HepG2 (cell line): ENCODE results near the gene HDGF. TPM values are rescaled to one million over a fixed set of nuclear protein-coding genes. Genes with fewer than 3 reads are reported as not detected.
A peak's percentile ranks its signal among the peaks of the same experiment; 100 is the strongest.

Experiments used
- ARID3A ChIP-seq: IDR thresholded peaks from 2 replicates; pipeline ENCODE4 v1.6.1; 2012; ENCODE audit warnings: low read depth, low read length, improper control_type of control experiment
- ATF7-NPFF ChIP-seq: sonication (generic); formaldehyde crosslinking; IDR thresholded peaks from 2 replicates; pipeline ENCODE4 v1.8.1; 2023; ENCODE audit warnings: mild to moderate bottlenecking, low read depth, missing genetic modification reagents, moderate library complexity
- DMAP1 ChIP-seq: IDR thresholded peaks from 2 replicates; pipeline ENCODE4 v1.6.1; 2016
- ETV6 ChIP-seq: sonication (generic); formaldehyde crosslinking; conservative IDR thresholded peaks from 2 replicates; pipeline ENCODE4 v1.4.0; 2020; ENCODE audit warnings: missing genetic modification reagents
- FOXA3 ChIP-seq: IDR thresholded peaks from 2 replicates; pipeline ENCODE4 v1.6.1; 2016; ENCODE audit warnings: missing genetic modification reagents, missing compliant biosample characterization
- FOXM1 ChIP-seq: sonication (generic); formaldehyde crosslinking; IDR thresholded peaks from 2 replicates; pipeline ENCODE4 v1.5.0; 2020; ENCODE audit warnings: missing genetic modification reagents
- HNRNPUL1 ChIP-seq: fragments of 200-400 bp; formaldehyde crosslinking; IDR thresholded peaks from 2 replicates; pipeline ENCODE4 v1.6.1; 2017; ENCODE audit warnings: low read depth, mild to moderate bottlenecking, low read length, moderate library complexity
- MIER3 ChIP-seq: IDR thresholded peaks from 2 replicates; pipeline ENCODE4 v1.6.1; 2016; ENCODE audit warnings: missing compliant biosample characterization, borderline replicate concordance
- NFE2 ChIP-seq: sonication (generic); formaldehyde crosslinking; IDR thresholded peaks from 2 replicates; pipeline ENCODE4 v1.4.0; 2020; ENCODE audit warnings: missing genetic modification reagents
- NFIB ChIP-seq: sonication (generic); formaldehyde crosslinking; IDR thresholded peaks from 2 replicates; pipeline ENCODE4 v1.9.0; 2021; ENCODE audit warnings: missing genetic modification reagents, mild to moderate bottlenecking, borderline replicate concordance
- NR1H2 ChIP-seq: sonication (generic); formaldehyde crosslinking; IDR thresholded peaks from 2 replicates; pipeline ENCODE4 v1.8.1; 2022; ENCODE audit warnings: low read depth, missing genetic modification reagents, borderline replicate concordance
- SRF ChIP-seq: IDR thresholded peaks from 2 replicates; pipeline ENCODE4 v1.6.1; 2011; ENCODE audit warnings: mild to moderate bottlenecking, low read depth, low read length, moderate library complexity
- SYNCRIP ChIP-seq: fragments of 200-400 bp; formaldehyde crosslinking; IDR thresholded peaks from 2 replicates; pipeline ENCODE4 v1.6.1; 2018; ENCODE audit warnings: mild to moderate bottlenecking, low read depth, low read length; ENCODE audit not compliant: insufficient read depth
- ZFX ChIP-seq: sonication (generic); formaldehyde crosslinking; IDR thresholded peaks from 2 replicates; pipeline ENCODE4 v1.4.0; 2020; ENCODE audit warnings: mild to moderate bottlenecking, low read depth, missing genetic modification reagents, moderate library complexity
- ZNF121 ChIP-seq: sonication (generic); formaldehyde crosslinking; IDR thresholded peaks from 2 replicates; pipeline ENCODE4 v1.5.0; 2020; ENCODE audit warnings: mild to moderate bottlenecking, missing genetic modification reagents
- ZNF232 ChIP-seq: sonication (generic); formaldehyde crosslinking; IDR thresholded peaks from 2 replicates; pipeline ENCODE4 v1.4.0; 2020; ENCODE audit warnings: missing genetic modification reagents, borderline replicate concordance
- ZNF878 ChIP-seq: sonication (generic); formaldehyde crosslinking; IDR thresholded peaks from 2 replicates; pipeline ENCODE4 v1.8.1; 2023; ENCODE audit warnings: mild to moderate bottlenecking, missing genetic modification reagents, moderate library complexity
- ZSCAN21 ChIP-seq: sonication (generic); formaldehyde crosslinking; IDR thresholded peaks from 2 replicates; pipeline ENCODE4 v1.8.0; 2022; ENCODE audit warnings: mild to moderate bottlenecking, missing genetic modification reagents, moderate library complexity, borderline replicate concordance
- polyA plus RNA-seq, 8 experiments: library from polyadenylated mRNA; depleted of rRNA in 3 of 8; stranded (reverse) in 7 of 8; unstranded in 1 of 8; fragments of >200 nt; fragmentation: Illumina TruSeq in 4 of 8; extraction: Trizol in 4 of 8; gene quantifications; 2 replicates each; pipeline versions ENCODE4 v1.2.1 to v1.2.3, GENCODE V29; 2011 to 2016; ENCODE audit warnings: low read depth in 4 of 8, missing spikeins in 1 of 8, mixed read lengths in 1 of 8; ENCODE audit not compliant: insufficient read depth in 1 of 8
- total RNA-seq, 5 experiments: library from RNA; depleted of rRNA; stranded (reverse); fragments of >200 nt; fragmentation: Illumina TruSeq; extraction: Trizol; gene quantifications; 2 replicates each; pipeline ENCODE4 v1.2.3, GENCODE V29; 2016; ENCODE audit warnings: low read depth in 1 of 5
- TF ChIP-seq, protein P1 (sequence below): sonication (generic); formaldehyde crosslinking; IDR thresholded peaks from 2 replicates; pipeline ENCODE4 v1.5.1; 2020; ENCODE audit warnings: mild to moderate bottlenecking, missing genetic modification reagents
- TF ChIP-seq, protein P2 (sequence below): sonication (generic); formaldehyde crosslinking; conservative IDR thresholded peaks from 2 replicates; pipeline ENCODE4 v1.8.1; 2023; ENCODE audit warnings: missing genetic modification reagents
- TF ChIP-seq, protein P3 (sequence below): sonication (generic); formaldehyde crosslinking; IDR thresholded peaks from 2 replicates; pipeline ENCODE4 v1.5.0; 2020; ENCODE audit warnings: mild to moderate bottlenecking, missing genetic modification reagents, moderate library complexity

Gene HDGF
- total and polyA plus RNA-seq, 2 of the 13 experiments (the other 11 are each of a cell fraction or from before 2014, with no cell fraction given): 156 to 196 TPM

DNA sequence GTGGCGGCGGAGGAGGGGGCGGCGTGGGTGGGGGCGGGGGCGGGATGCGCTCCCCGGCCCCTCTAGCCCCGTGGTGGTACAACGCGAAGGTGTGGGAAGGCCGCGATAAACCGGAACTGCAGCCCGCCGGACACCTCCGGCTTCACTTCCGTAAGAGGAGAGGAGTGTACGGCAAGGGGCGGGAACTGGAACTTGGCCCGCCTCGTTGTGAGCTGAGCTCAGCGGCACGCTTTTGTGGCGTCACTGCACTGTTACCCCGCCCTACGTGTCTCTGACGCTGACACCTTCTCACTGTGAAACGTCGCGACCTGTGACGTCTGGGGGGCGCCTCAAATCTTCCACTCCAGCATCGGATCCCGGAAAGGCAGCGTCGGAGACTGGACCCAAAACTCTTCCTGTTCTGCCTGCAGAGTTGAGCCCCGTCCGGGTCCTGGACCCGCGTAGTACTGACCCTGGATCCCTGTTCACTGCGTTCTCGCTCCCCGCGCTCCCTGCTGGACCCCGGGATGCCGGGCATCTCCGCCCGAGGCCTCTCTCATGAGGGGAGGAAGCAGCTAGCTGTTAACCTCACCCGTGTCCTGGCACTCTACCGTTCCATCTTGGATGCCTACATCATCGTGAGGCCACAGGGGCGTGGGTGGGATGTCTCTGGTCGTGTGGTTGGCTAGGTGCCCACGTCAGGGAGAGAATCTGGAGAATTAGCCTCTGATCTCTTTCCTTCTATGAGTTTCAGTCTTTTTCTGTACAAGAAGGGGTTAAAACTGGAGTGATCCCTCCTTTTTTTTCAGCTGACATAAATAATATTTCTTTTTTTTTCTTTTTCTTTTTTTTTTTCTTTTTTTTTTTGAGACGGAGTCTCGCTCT is 22.6 kb downstream of the HDGF start, which contains the start of gene ISG20L2 (continued):
- TF ChIP-seq, protein P1, sequence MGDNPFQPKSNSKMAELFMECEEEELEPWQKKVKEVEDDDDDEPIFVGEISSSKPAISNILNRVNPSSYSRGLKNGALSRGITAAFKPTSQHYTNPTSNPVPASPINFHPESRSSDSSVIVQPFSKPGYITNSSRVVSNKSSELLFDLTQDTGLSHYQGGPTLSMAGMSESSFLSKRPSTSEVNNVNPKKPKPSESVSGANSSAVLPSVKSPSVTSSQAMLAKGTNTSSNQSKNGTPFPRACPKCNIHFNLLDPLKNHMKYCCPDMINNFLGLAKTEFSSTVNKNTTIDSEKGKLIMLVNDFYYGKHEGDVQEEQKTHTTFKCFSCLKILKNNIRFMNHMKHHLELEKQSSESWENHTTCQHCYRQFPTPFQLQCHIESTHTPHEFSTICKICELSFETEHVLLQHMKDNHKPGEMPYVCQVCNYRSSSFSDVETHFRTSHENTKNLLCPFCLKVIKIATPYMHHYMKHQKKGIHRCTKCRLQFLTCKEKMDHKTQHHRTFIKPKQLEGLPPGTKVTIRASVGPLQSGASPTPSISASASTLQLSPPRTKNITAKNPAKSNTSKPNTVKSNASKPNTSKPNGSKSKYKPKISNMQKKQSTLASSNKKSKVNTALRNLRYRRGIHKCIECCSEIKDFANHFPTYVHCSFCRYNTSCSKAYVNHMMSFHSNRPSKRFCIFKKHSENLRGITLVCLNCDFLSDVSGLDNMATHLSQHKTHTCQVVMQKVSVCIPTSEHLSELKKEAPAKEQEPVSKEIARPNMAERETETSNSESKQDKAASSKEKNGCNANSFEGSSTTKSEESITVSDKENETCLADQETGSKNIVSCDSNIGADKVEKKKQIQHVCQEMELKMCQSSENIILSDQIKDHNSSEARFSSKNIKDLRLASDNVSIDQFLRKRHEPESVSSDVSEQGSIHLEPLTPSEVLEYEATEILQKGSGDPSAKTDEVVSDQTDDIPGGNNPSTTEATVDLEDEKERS (CRISPR knock-in tag): 0 out of 2 replicates have a peak, but pooled peaks have one; percentile 39
- TF ChIP-seq DMAP1 (peak; percentile 64; the same call in 1 of the 2 replicates), ZSCAN21 (peak; percentile 52; the same call in 1 of the 2 replicates), NFIB (CRISPR knock-in tag) (no peak), ARID3A (no peak), FOXM1 (CRISPR knock-in tag) (no peak; the same call in 1 of the 2 replicates), MIER3 (CRISPR knock-in tag) (no peak), ZNF878 (CRISPR knock-in tag) (no peak), ZNF121 (no peak), NFE2 (CRISPR knock-in tag) (no peak), NR1H2 (no peak), SYNCRIP (no peak), FOXA3 (CRISPR knock-in tag) (0 out of 2 replicates have a peak, but pooled peaks have one; percentile 31), HNRNPUL1 (no peak), SRF (peak; percentile 24; the same call in 1 of the 2 replicates), ETV6 (CRISPR knock-in tag) (no peak), ATF7-NPFF (CRISPR knock-in tag) (no peak), ZNF232 (peak; percentile 21; the same call in 1 of the 2 replicates), ZFX (CRISPR knock-in tag) (peak; percentile 79)
- TF ChIP-seq, protein P2, sequence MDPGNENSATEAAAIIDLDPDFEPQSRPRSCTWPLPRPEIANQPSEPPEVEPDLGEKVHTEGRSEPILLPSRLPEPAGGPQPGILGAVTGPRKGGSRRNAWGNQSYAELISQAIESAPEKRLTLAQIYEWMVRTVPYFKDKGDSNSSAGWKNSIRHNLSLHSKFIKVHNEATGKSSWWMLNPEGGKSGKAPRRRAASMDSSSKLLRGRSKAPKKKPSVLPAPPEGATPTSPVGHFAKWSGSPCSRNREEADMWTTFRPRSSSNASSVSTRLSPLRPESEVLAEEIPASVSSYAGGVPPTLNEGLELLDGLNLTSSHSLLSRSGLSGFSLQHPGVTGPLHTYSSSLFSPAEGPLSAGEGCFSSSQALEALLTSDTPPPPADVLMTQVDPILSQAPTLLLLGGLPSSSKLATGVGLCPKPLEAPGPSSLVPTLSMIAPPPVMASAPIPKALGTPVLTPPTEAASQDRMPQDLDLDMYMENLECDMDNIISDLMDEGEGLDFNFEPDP (CRISPR knock-in tag): no peak
- TF ChIP-seq, protein P3, sequence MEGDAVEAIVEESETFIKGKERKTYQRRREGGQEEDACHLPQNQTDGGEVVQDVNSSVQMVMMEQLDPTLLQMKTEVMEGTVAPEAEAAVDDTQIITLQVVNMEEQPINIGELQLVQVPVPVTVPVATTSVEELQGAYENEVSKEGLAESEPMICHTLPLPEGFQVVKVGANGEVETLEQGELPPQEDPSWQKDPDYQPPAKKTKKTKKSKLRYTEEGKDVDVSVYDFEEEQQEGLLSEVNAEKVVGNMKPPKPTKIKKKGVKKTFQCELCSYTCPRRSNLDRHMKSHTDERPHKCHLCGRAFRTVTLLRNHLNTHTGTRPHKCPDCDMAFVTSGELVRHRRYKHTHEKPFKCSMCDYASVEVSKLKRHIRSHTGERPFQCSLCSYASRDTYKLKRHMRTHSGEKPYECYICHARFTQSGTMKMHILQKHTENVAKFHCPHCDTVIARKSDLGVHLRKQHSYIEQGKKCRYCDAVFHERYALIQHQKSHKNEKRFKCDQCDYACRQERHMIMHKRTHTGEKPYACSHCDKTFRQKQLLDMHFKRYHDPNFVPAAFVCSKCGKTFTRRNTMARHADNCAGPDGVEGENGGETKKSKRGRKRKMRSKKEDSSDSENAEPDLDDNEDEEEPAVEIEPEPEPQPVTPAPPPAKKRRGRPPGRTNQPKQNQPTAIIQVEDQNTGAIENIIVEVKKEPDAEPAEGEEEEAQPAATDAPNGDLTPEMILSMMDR (CRISPR knock-in tag): 0 out of 2 replicates have a peak, but pooled peaks have one; percentile 21
